GM12801 (cell line): ENCODE data around the gene FREY1.

Source experiments
- CTCF ChIP-seq: IDR thresholded peaks from one replicate; pipeline ENCODE4 v1.5.1; 2011; ENCODE audit warnings: control low read depth; ENCODE audit not compliant: insufficient read length; ENCODE audit errors: extremely low read depth

FREY1 gene

GRCh38 chr11:45884596-45885185 lies 22.4 kb downstream of the FREY1 start:
- TF ChIP-seq CTCF: no peak

DNA sequence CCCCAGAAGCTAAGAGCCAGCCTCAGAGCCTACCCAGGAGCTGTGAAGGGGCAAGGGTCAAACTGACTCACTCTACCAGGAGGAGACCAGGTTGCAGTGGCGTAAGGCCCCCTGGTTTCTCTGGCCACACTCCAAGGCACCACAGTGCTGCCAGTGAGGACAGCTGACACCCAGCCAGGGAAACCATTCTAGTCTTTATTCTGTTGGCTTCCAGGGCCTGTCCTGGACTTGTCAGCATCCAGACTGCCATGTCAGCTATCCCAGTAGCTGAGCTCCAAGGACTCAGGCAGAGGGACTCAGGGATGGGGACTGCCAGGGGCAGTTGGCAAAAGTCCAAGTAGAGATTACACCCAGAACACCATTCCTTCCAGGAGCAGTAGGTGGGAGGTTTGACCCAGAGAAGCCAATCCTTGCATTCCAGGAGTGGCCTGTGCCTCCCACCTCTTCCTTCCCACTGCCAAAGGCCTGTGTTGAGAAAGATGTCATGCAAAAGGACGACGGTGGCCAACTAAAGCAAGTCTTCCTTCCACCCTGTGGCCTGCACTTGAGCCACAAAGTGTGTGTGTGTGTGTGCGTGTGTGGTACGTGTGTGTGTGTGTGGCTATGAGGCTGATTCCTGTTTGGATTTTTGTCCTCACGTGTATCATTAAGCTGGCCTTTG lies 25.2 kb downstream of the FREY1 start:
- TF ChIP-seq CTCF: no peak

GRCh38 chr11:45880772-45881570 lies 26.1 kb downstream of the FREY1 start:
- TF ChIP-seq CTCF: no peak

DNA sequence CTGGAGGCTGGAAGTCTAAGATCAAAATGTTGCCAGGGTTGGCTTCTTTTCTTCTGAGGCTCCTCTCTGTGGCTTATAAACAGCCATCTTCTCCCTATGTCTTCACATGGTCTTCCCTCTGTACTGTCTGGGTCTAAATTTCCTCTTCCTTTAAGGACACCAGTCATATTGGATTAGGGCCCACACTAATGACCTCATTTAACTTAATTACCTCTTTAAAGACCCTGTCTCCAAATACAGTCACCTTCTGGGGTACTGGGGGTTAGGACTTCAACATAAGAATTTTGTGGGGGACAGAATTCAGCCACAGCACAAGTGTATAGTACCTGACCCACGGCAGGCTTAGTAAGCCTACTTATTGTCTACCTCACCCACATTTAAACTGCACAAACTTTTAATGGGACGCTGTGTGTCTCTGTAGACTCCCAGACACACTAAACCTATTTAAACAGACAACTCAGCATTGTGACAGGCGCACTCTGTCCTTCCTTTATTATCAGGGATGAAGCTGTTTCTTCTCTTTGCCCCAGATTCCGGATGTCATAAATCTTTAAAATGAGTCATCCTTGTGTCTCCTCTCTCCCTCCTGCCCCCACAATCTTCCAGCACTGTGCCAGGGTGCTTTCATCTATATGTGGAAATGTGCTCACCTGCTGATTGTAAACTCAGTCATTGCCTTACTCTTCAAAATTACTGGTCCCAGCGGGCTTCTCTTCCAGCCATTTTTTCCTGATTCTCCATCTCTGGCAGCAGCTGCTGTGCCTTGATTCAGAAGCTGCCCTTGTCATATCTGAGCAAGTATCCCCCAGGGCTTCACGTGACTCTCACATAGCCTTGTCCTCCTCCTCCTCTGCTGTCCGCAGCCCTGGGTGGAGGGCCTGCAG lies 27.0 kb downstream of the FREY1 start:
- no peak for TF ChIP-seq CTCF

DNA sequence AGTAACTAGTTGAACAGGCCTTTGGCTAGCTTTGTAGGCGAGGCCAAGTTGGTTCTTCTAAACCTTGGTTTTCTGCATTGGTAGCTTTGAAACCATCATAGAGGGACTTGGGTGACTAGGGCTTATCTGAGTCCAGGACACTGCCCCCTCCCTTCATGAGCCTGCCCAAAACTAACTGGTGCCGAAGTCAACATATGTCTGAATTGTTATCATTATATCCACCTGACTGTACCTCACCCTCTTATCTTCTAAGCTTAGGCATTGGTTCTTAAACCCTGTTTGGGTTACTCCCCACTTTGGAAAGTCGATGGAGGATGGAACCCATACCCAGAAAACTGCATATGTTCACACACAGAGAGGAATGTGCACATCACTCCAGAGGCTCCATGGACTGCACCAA lies 29.2 kb downstream of the FREY1 start:
- no peak for TF ChIP-seq CTCF

DNA sequence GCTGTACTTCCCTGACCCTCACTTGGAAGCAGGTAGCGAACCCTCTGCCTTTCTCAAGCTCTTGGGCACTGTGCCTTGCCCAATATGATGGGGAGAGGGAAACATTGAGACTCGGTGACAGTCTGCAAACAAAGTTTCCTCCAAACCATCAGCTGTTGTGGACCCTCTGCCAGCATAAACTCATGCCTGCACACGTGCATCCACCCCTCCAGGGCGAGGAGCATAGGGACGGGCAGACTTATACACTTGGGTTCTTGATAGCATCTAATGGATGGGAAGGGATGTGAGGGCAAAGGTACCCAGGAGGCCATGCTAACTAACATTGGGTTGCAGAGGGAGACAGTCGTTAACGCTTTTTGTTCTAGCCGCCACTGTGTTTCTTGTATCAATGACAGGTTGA lies 29.9 kb downstream of the FREY1 start:
- no peak for TF ChIP-seq CTCF

- no peak for TF ChIP-seq CTCF
These were observed 30.7 kb downstream of the FREY1 start for GRCh38 chr11:45876401-45876800.
